K562 (cell line): ENCODE data around the gene ZNF584. TPM values are rescaled to one million over a fixed set of nuclear protein-coding genes. Genes with fewer than 3 reads are reported as not detected.
A peak's percentile ranks its signal among the peaks of the same experiment; 100 is the strongest.

Experiments
- BCLAF1 ChIP-seq, 2 experiments: fragments of 450-650 bp in 1 of 2; IDR thresholded peaks; 2 replicates each; pipeline ENCODE4 v1.6.1; 2011 to 2017; ENCODE audit warnings: low read depth in 2 of 2, antibody characterized with exemption in 1 of 2, borderline replicate concordance in 1 of 2, low read length in 1 of 2, mild to moderate bottlenecking in 1 of 2, mixed read lengths in 1 of 2; ENCODE audit not compliant: control insufficient read depth in 1 of 2
- IRF1 ChIP-seq: sonication (generic); formaldehyde crosslinking; IDR thresholded peaks from 2 replicates; pipeline ENCODE4 v1.8.0; 2022; ENCODE audit warnings: missing genetic modification reagents, mild to moderate bottlenecking, borderline replicate concordance
- NFYB ChIP-seq: IDR thresholded peaks from 2 replicates; pipeline ENCODE4 v1.6.1; 2011; ENCODE audit warnings: mild to moderate bottlenecking, moderate library complexity; ENCODE audit not compliant: insufficient read length; ENCODE audit errors: extremely low read depth
- TRIM28 ChIP-seq: fragments of 450-650 bp; IDR thresholded peaks from 2 replicates; pipeline ENCODE4 v1.6.1; 2017
- VEZF1 ChIP-seq: fragments of 200-800 bp; sonication (Bioruptor generic); IDR thresholded peaks from 2 replicates; pipeline ENCODE4 v1.6.1; 2017; ENCODE audit warnings: missing genetic modification characterization, missing compliant biosample characterization
- ZC3H8 ChIP-seq: fragments of 450-650 bp; IDR thresholded peaks from 2 replicates; pipeline ENCODE4 v1.6.1; 2017
- ZNF134 ChIP-seq: fragments of 250-450 bp; sonication (Bioruptor Pico); conservative IDR thresholded peaks from 2 replicates; pipeline ENCODE4 v1.4.0; 2020
- ZNF324 ChIP-seq: fragments of 250-450 bp; sonication (Bioruptor Pico); IDR thresholded peaks from 2 replicates; pipeline ENCODE4 v1.4.0; 2020; ENCODE audit warnings: mild to moderate bottlenecking
- ZNF76 ChIP-seq: fragments of 250-450 bp; sonication (Bioruptor Pico); IDR thresholded peaks from 2 replicates; pipeline ENCODE4 v1.4.0; 2020; ENCODE audit warnings: mild to moderate bottlenecking, moderate library complexity, borderline replicate concordance
- polyA plus RNA-seq, 8 experiments: library from polyadenylated mRNA; depleted of rRNA in 4 of 8; stranded (reverse) in 5 of 8; unstranded in 3 of 8; fragments of >200 nt; fragmentation: Nextera tagmentation in 2 of 8; fragmentation: Illumina TruSeq in 1 of 8; extraction: Ambion mirVana in 2 of 8; extraction: Trizol in 1 of 8; gene quantifications; 2 replicates each; pipeline versions ENCODE4 v1.2.1 to v1.2.3, GENCODE V29; 2011 to 2014; ENCODE audit warnings: inconsistent platforms in 1 of 8, missing spikeins in 1 of 8
- total RNA-seq, 7 experiments: library from RNA; depleted of rRNA in 6 of 7; stranded (reverse); fragments of >200 nt in 6 of 7; fragmentation: Illumina TruSeq in 2 of 7; extraction: Trizol in 2 of 7; gene quantifications; 2 replicates each; pipeline versions ENCODE4 v1.2.1 to v1.2.3, GENCODE V29; 2011 to 2021; ENCODE audit warnings: low replicate concordance in 1 of 7
- TF ChIP-seq, protein P1 (sequence below): fragments of 450-650 bp; IDR thresholded peaks from 2 replicates; pipeline ENCODE4 v1.6.1; 2016; ENCODE audit warnings: mild to moderate bottlenecking, moderate library complexity

The ZNF584 gene
- total and polyA plus RNA-seq, 9 of the 15 experiments (the other 6 are each of a cell fraction or from before 2014, with no cell fraction given): 5.8 to 43.4 (median 24.6) TPM

GRCh38 chr19:58451358-58452101 is 43.1 kb downstream of the ZNF584 start, which contains the start of gene ZNF324B (continued):
- TF ChIP-seq BCLAF1 (IDR thresholded peaks at IDR 0.05; ENCODE audit: borderline replicate concordance in 1 of 2, control insufficient read depth in 1 of 2, low read depth in 2 of 2, low read length in 1 of 2) (no peak), IRF1 (CRISPR knock-in tag) (no peak), TRIM28 (no peak), ZC3H8 (no peak), ZNF76 (no peak), ZNF324 (CRISPR knock-in tag) (no peak), ZNF134 (CRISPR knock-in tag) (no peak), NFYB (peak; percentile 68), VEZF1 (CRISPR knock-in tag) (peak; percentile 84)
- TF ChIP-seq, protein P1, sequence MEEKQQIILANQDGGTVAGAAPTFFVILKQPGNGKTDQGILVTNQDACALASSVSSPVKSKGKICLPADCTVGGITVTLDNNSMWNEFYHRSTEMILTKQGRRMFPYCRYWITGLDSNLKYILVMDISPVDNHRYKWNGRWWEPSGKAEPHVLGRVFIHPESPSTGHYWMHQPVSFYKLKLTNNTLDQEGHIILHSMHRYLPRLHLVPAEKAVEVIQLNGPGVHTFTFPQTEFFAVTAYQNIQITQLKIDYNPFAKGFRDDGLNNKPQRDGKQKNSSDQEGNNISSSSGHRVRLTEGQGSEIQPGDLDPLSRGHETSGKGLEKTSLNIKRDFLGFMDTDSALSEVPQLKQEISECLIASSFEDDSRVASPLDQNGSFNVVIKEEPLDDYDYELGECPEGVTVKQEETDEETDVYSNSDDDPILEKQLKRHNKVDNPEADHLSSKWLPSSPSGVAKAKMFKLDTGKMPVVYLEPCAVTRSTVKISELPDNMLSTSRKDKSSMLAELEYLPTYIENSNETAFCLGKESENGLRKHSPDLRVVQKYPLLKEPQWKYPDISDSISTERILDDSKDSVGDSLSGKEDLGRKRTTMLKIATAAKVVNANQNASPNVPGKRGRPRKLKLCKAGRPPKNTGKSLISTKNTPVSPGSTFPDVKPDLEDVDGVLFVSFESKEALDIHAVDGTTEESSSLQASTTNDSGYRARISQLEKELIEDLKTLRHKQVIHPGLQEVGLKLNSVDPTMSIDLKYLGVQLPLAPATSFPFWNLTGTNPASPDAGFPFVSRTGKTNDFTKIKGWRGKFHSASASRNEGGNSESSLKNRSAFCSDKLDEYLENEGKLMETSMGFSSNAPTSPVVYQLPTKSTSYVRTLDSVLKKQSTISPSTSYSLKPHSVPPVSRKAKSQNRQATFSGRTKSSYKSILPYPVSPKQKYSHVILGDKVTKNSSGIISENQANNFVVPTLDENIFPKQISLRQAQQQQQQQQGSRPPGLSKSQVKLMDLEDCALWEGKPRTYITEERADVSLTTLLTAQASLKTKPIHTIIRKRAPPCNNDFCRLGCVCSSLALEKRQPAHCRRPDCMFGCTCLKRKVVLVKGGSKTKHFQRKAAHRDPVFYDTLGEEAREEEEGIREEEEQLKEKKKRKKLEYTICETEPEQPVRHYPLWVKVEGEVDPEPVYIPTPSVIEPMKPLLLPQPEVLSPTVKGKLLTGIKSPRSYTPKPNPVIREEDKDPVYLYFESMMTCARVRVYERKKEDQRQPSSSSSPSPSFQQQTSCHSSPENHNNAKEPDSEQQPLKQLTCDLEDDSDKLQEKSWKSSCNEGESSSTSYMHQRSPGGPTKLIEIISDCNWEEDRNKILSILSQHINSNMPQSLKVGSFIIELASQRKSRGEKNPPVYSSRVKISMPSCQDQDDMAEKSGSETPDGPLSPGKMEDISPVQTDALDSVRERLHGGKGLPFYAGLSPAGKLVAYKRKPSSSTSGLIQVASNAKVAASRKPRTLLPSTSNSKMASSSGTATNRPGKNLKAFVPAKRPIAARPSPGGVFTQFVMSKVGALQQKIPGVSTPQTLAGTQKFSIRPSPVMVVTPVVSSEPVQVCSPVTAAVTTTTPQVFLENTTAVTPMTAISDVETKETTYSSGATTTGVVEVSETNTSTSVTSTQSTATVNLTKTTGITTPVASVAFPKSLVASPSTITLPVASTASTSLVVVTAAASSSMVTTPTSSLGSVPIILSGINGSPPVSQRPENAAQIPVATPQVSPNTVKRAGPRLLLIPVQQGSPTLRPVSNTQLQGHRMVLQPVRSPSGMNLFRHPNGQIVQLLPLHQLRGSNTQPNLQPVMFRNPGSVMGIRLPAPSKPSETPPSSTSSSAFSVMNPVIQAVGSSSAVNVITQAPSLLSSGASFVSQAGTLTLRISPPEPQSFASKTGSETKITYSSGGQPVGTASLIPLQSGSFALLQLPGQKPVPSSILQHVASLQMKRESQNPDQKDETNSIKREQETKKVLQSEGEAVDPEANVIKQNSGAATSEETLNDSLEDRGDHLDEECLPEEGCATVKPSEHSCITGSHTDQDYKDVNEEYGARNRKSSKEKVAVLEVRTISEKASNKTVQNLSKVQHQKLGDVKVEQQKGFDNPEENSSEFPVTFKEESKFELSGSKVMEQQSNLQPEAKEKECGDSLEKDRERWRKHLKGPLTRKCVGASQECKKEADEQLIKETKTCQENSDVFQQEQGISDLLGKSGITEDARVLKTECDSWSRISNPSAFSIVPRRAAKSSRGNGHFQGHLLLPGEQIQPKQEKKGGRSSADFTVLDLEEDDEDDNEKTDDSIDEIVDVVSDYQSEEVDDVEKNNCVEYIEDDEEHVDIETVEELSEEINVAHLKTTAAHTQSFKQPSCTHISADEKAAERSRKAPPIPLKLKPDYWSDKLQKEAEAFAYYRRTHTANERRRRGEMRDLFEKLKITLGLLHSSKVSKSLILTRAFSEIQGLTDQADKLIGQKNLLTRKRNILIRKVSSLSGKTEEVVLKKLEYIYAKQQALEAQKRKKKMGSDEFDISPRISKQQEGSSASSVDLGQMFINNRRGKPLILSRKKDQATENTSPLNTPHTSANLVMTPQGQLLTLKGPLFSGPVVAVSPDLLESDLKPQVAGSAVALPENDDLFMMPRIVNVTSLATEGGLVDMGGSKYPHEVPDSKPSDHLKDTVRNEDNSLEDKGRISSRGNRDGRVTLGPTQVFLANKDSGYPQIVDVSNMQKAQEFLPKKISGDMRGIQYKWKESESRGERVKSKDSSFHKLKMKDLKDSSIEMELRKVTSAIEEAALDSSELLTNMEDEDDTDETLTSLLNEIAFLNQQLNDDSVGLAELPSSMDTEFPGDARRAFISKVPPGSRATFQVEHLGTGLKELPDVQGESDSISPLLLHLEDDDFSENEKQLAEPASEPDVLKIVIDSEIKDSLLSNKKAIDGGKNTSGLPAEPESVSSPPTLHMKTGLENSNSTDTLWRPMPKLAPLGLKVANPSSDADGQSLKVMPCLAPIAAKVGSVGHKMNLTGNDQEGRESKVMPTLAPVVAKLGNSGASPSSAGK: no peak
